Measurements from ENCODE around the gene IL1RAPL1. TPM values are rescaled to one million over a fixed set of nuclear protein-coding genes. Genes with fewer than 3 reads are reported as not detected.

Gene IL1RAPL1
- total and polyA plus RNA-seq, 2 donors (not counting 3 experiments of a cell fraction or from before 2014, with no cell fraction given): 0.79 to 1.3 TPM

- FAIRE-seq (no peak), DNase-seq (ENCODE audit: low read depth, low spot score) (no peak)
- H3K4me3 ChIP-seq (replicated peaks in 1 of 3; ENCODE audit: insufficient read depth in 1 of 3, low read depth in 1 of 3, low read length in 3 of 3): no peak overlapping the region
- H3K36me3 ChIP-seq (ENCODE audit: control insufficient read depth in 2 of 2, extremely low read depth in 1 of 2, insufficient read depth in 2 of 2, low read length in 2 of 2): no peaks in the 10 kb centered on the region
- no peaks in the 10 kb centered on the region for H3K4me1 ChIP-seq (ENCODE audit: control insufficient read depth, extremely low read depth, insufficient read depth, low read length)
- no peaks in the 10 kb centered on the region for H3K9me3 ChIP-seq (replicated peaks; ENCODE audit: control insufficient read depth, insufficient read depth, low read length)
- BruUV-seq (replicated peaks): no TSS peak
- no peak overlapping the region for H2AFZ ChIP-seq (ENCODE audit: low read depth, low read length)
- intact Hi-C loops (cut with micrococcal nuclease) (no loop called here), dilution Hi-C loops (cut with MboI; ENCODE audit: extremely low pct_ligation_motif_present, low sequenced_read_pairs) (no loop called here)
- no peak overlapping the region for H3K4me2 ChIP-seq (ENCODE audit: insufficient read depth, low read length)
- POLR2A ChIA-PET: no interaction called here
- CTCF ChIA-PET: no interaction called here
- H3K27me3 ChIP-seq (ENCODE audit: control insufficient read depth in 2 of 2, insufficient read depth in 2 of 2, low read length in 2 of 2): no peaks in the 10 kb centered on the region
- H3K9me1 ChIP-seq (replicated peaks; ENCODE audit: control insufficient read depth, extremely low read depth, insufficient read depth, low read length): no peaks in the 10 kb centered on the region
- no peaks in the 10 kb centered on the region for H4K20me1 ChIP-seq (replicated peaks; ENCODE audit: control insufficient read depth, extremely low read depth, insufficient read depth, low read length)
- no peak overlapping the region for H3K9ac ChIP-seq (replicated peaks; ENCODE audit: extremely low read depth, insufficient read depth, low read length)
- H3K27ac ChIP-seq (ENCODE audit: insufficient read depth, low read depth, low read length): no peak overlapping the region
- TF ChIP-seq MAX (IDR thresholded peaks at IDR 0.05; ENCODE audit: insufficient read depth, insufficient read length): no peak
- H3K79me2 ChIP-seq (ENCODE audit: control insufficient read depth, insufficient read depth, low read length): no peaks in the 10 kb centered on the region
Measured at GRCh38 chrX:28675173-28675572, 87.9 kb downstream of the IL1RAPL1 start.

GRCh38 chrX:28693101-28693500 is 105.9 kb downstream of the IL1RAPL1 start:
- ChIA-PET CTCF (no interaction called here), POLR2A (no interaction called here)
- no peak overlapping the region for H3K4me2 ChIP-seq (ENCODE audit: insufficient read depth, low read length)
- no peaks in the 10 kb centered on the region for H3K79me2 ChIP-seq (ENCODE audit: control insufficient read depth, insufficient read depth, low read length)
- DNase-seq (ENCODE audit: low read depth, low spot score) (no peak), FAIRE-seq (no peak)
- dilution Hi-C loops (cut with MboI; ENCODE audit: extremely low pct_ligation_motif_present, low sequenced_read_pairs) (no loop called here), intact Hi-C loops (cut with micrococcal nuclease) (no loop called here)
- no peaks in the 10 kb centered on the region for H4K20me1 ChIP-seq (replicated peaks; ENCODE audit: control insufficient read depth, extremely low read depth, insufficient read depth, low read length)
- no peaks in the 10 kb centered on the region for H3K9me1 ChIP-seq (replicated peaks; ENCODE audit: control insufficient read depth, extremely low read depth, insufficient read depth, low read length)
- no peaks in the 10 kb centered on the region for H3K36me3 ChIP-seq (ENCODE audit: control insufficient read depth in 2 of 2, extremely low read depth in 1 of 2, insufficient read depth in 2 of 2, low read length in 2 of 2)
- no peak overlapping the region for H3K9ac ChIP-seq (replicated peaks; ENCODE audit: extremely low read depth, insufficient read depth, low read length)
- H3K27me3 ChIP-seq (ENCODE audit: control insufficient read depth in 2 of 2, insufficient read depth in 2 of 2, low read length in 2 of 2): no peaks in the 10 kb centered on the region
- no peaks in the 10 kb centered on the region for H3K4me1 ChIP-seq (ENCODE audit: control insufficient read depth, extremely low read depth, insufficient read depth, low read length)
- H3K9me3 ChIP-seq (replicated peaks; ENCODE audit: control insufficient read depth, insufficient read depth, low read length): no peaks in the 10 kb centered on the region
- H3K4me3 ChIP-seq (replicated peaks in 1 of 3; ENCODE audit: insufficient read depth in 1 of 3, low read depth in 1 of 3, low read length in 3 of 3): no peak overlapping the region
- TF ChIP-seq MAX (IDR thresholded peaks at IDR 0.05; ENCODE audit: insufficient read depth, insufficient read length) (no peak), POLR2A (IDR thresholded peaks at IDR 0.05; ENCODE audit: low read depth, low read length) (no peak), JUN (IDR thresholded peaks at IDR 0.05; ENCODE audit: borderline replicate concordance, insufficient read depth, insufficient read length, low read depth) (no peak), MYC (IDR thresholded peaks at IDR 0.05; ENCODE audit: low read depth, low read length) (no peak), CTCF (IDR thresholded peaks at IDR 0.05; ENCODE audit: extremely low read depth in 1 of 2, insufficient read depth in 1 of 2, low read depth in 1 of 2, low read length in 2 of 2) (no peak), EZH2 (IDR thresholded peaks at IDR 0.05; ENCODE audit: borderline replicate concordance, low read depth, low read length, severe bottlenecking) (no peak), GATA2 (IDR thresholded peaks at IDR 0.05; ENCODE audit: insufficient read depth, insufficient read length, low read depth, low read length) (no peak), POLR2AphosphoS5 (IDR thresholded peaks at IDR 0.05; ENCODE audit: insufficient read depth, low read depth, low read length) (no peak), FOS (IDR thresholded peaks at IDR 0.05; ENCODE audit: borderline replicate concordance, insufficient read depth, low read length) (no peak)
- BruUV-seq (replicated peaks): no TSS peak
- H3K27ac ChIP-seq (ENCODE audit: insufficient read depth, low read depth, low read length): no peak overlapping the region
- no peak overlapping the region for H2AFZ ChIP-seq (ENCODE audit: low read depth, low read length)

Data from endothelial cell of umbilical vein (primary cell).